ENCODE data around the gene REXO4. TPM values are rescaled to one million over a fixed set of nuclear protein-coding genes. Genes with fewer than 3 reads are reported as not detected.

Gene REXO4
- total and polyA plus RNA-seq, 4 donors, result 7.4 to 12.1 (median 9.1) TPM

DNA sequence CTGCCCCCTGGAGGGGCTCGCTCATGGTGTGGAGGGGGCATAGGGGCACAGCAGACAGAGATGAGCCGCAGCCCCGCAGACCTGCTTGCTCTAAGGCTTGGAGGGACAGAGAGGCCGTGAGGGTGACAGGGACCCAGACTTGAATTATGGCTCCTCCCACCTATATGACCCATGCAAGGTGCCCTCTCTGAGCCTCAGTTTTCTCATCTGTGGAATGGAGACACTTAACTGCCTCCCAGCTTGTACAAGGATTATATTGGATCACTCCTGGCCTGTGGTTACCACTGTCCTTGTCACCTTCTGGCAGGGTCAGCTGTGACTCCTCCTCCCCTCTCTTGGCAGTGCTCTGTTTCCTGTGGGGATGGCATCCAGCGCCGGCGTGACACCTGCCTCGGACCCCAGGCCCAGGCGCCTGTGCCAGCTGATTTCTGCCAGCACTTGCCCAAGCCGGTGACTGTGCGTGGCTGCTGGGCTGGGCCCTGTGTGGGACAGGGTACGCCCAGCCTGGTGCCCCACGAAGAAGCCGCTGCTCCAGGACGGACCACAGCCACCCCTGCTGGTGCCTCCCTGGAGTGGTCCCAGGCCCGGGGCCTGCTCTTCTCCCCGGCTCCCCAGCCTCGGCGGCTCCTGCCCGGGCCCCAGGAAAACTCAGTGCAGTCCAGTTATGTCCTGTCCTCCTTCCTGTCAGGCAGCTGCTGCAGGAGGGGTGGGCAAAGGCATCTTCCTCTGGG, 37.3 kb upstream of the REXO4 start (continued):
- TF ChIP-seq, protein P1, sequence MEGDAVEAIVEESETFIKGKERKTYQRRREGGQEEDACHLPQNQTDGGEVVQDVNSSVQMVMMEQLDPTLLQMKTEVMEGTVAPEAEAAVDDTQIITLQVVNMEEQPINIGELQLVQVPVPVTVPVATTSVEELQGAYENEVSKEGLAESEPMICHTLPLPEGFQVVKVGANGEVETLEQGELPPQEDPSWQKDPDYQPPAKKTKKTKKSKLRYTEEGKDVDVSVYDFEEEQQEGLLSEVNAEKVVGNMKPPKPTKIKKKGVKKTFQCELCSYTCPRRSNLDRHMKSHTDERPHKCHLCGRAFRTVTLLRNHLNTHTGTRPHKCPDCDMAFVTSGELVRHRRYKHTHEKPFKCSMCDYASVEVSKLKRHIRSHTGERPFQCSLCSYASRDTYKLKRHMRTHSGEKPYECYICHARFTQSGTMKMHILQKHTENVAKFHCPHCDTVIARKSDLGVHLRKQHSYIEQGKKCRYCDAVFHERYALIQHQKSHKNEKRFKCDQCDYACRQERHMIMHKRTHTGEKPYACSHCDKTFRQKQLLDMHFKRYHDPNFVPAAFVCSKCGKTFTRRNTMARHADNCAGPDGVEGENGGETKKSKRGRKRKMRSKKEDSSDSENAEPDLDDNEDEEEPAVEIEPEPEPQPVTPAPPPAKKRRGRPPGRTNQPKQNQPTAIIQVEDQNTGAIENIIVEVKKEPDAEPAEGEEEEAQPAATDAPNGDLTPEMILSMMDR (IDR thresholded peaks at IDR 0.05; ENCODE audit: low read depth, low read length, missing input control), result no peak
- TF ChIP-seq HNF4A (conservative IDR thresholded peaks at IDR 0.05) (no peak), EGR1 (IDR thresholded peaks at IDR 0.05; ENCODE audit: low read depth in 2 of 2) (no peak), FOXA2 (IDR thresholded peaks at IDR 0.05) (no peak), SP1 (IDR thresholded peaks at IDR 0.05) (no peak), RAD21 (IDR thresholded peaks at IDR 0.05) (no peak), GABPA (IDR thresholded peaks at IDR 0.05 in 1 of 2, conservative IDR thresholded peaks at IDR 0.05 in 1 of 2) (no peak), TAF1 (conservative IDR thresholded peaks at IDR 0.05) (no peak)

DNA sequence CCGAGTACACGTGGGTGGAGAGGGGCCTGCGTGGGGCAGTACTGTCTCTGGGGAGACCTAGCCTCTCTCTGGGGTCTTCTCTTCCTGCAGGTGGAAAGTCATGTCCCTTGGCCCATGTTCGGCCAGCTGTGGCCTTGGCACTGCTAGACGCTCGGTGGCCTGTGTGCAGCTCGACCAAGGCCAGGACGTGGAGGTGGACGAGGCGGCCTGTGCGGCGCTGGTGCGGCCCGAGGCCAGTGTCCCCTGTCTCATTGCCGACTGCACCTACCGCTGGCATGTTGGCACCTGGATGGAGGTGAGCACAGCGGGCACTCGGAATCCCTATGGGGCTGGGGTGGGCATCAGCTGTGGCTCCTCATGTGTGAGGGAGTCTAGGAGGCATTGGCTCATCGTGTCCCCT, 36.5 kb upstream of the REXO4 start:
- Histone ChIP-seq H3K36me3 (ENCODE audit: control insufficient read depth in 4 of 4, insufficient read depth in 3 of 4, low read depth in 1 of 4, low read length in 3 of 4) (no peaks in the 10 kb centered on the region), H3K27ac (ENCODE audit: low read depth in 1 of 2, low read length in 2 of 2) (no peak overlapping the region), H3K9ac (ENCODE audit: low read depth in 1 of 2, low read length in 2 of 2) (no peak overlapping the region), H3K9me3 (ENCODE audit: control insufficient read depth in 4 of 4, low read length in 3 of 4) (no peaks in the 10 kb centered on the region), H3K4me1 (ENCODE audit: control insufficient read depth in 4 of 4, insufficient read depth in 4 of 4, low read length in 3 of 4) (peaks cover 3 to 9% (median 5%) of the 10 kb centered on the region in 4 donors), H3K27me3 (ENCODE audit: control insufficient read depth in 4 of 4, insufficient read depth in 4 of 4, low read length in 3 of 4) (no peaks in the 10 kb centered on the region), H3K4me3 (ENCODE audit: low read depth in 1 of 3, low read length in 3 of 3) (no peak overlapping the region)
- WGBS, result 91% methylated on average over 19 of the region's 19 CpGs
- TF ChIP-seq EGR1 (IDR thresholded peaks at IDR 0.05; ENCODE audit: low read depth in 2 of 2) (no peak), GABPA (IDR thresholded peaks at IDR 0.05 in 1 of 2, conservative IDR thresholded peaks at IDR 0.05 in 1 of 2) (no peak), HNF4G (IDR thresholded peaks at IDR 0.05) (no peak)
- TF ChIP-seq, protein P2, sequence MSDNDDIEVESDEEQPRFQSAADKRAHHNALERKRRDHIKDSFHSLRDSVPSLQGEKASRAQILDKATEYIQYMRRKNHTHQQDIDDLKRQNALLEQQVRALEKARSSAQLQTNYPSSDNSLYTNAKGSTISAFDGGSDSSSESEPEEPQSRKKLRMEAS (IDR thresholded peaks at IDR 0.05), result no peak
- TF ChIP-seq, protein P3, sequence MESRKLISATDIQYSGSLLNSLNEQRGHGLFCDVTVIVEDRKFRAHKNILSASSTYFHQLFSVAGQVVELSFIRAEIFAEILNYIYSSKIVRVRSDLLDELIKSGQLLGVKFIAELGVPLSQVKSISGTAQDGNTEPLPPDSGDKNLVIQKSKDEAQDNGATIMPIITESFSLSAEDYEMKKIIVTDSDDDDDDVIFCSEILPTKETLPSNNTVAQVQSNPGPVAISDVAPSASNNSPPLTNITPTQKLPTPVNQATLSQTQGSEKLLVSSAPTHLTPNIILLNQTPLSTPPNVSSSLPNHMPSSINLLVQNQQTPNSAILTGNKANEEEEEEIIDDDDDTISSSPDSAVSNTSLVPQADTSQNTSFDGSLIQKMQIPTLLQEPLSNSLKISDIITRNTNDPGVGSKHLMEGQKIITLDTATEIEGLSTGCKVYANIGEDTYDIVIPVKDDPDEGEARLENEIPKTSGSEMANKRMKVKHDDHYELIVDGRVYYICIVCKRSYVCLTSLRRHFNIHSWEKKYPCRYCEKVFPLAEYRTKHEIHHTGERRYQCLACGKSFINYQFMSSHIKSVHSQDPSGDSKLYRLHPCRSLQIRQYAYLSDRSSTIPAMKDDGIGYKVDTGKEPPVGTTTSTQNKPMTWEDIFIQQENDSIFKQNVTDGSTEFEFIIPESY (IDR thresholded peaks at IDR 0.05), result no peak
- TF ChIP-seq, protein P1 (IDR thresholded peaks at IDR 0.05; ENCODE audit: low read depth, low read length, missing input control), result no peak
- DNase-seq (ENCODE audit: low spot score), result no peak

DNA sequence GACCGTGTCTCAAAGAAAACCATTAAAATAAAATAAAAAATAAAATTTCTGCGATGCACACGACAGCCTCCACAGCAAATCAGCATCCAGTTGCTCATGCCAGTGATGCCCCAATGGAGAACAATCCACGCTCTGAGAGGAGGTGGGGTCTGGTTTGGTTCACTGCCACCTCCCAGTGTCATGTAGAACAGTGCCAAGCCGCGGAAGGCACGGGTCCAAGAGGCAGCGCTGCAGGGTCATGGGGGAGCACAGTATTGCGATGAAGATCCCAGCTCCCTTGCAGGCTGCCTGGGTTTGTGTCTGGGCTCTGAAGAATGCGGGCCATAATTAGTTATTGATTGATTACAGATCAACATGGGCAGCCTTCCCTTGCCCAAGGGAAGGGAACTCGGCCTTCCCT, 35.8 kb upstream of the REXO4 start:
- no peak for TF ChIP-seq JUND (IDR thresholded peaks at IDR 0.05)
- no peak for TF ChIP-seq GABPA (IDR thresholded peaks at IDR 0.05 in 1 of 2, conservative IDR thresholded peaks at IDR 0.05 in 1 of 2)
- TF ChIP-seq HNF4A (conservative IDR thresholded peaks at IDR 0.05), result no peak
- no peak for DNase-seq (ENCODE audit: low spot score)
- H3K27me3 ChIP-seq (ENCODE audit: control insufficient read depth in 4 of 4, insufficient read depth in 4 of 4, low read length in 3 of 4), result no peaks in the 10 kb centered on the region
- no peak overlapping the region for H3K27ac ChIP-seq (ENCODE audit: low read depth in 1 of 2, low read length in 2 of 2)
- H3K9me3 ChIP-seq (ENCODE audit: control insufficient read depth in 4 of 4, low read length in 3 of 4), result no peaks in the 10 kb centered on the region
- H3K36me3 ChIP-seq (ENCODE audit: control insufficient read depth in 4 of 4, insufficient read depth in 3 of 4, low read depth in 1 of 4, low read length in 3 of 4), result no peaks in the 10 kb centered on the region
- H3K4me1 ChIP-seq (ENCODE audit: control insufficient read depth in 4 of 4, insufficient read depth in 4 of 4, low read length in 3 of 4), result peaks cover 3 to 8% (median 5%) of the 10 kb centered on the region in 4 donors
- no peak overlapping the region for H3K9ac ChIP-seq (ENCODE audit: low read depth in 1 of 2, low read length in 2 of 2)
- WGBS, result 87% methylated on average over 11 of the region's 11 CpGs
- no peak overlapping the region for H3K4me3 ChIP-seq (ENCODE audit: low read depth in 1 of 3, low read length in 3 of 3)
